Activated T-cell treated with anti-CD3 and anti-CD28 coated beads, Interleukin-2, amount 50 U/mL, for 72 hours (primary cell): Measurements from ENCODE around the gene UGT3A2. TPM values are rescaled to one million over a fixed set of nuclear protein-coding genes. Genes with fewer than 3 reads are reported as not detected.

ENCODE experiments used
- total RNA-seq, 2 donors: library from RNA; stranded (reverse); gene quantifications; one replicate each; pipeline ENCODE4 v1.2.3, GENCODE V29; 2022

Gene UGT3A2
- total RNA-seq, 2 donors from 2014 or later: not detected

Other genes with a start within 250 kb of the UGT3A2 start
- gene IL7R, start 210.0 kb downstream of the UGT3A2 start, total RNA-seq: 100 to 1,000 TPM; 102 to 143 TPM
- 1 to 10 TPM; 1.3 to 2.3 TPM for gene CAPSL, start 128.3 kb downstream of the UGT3A2 start, total RNA-seq
- not detected for gene UGT3A1, start 75.5 kb downstream of the UGT3A2 start, total RNA-seq
- gene LMBRD2, start 85.0 kb upstream of the UGT3A2 start, total RNA-seq: 10 to 100 TPM; 15.8 to 17.6 TPM
- 10 to 100 TPM; 25.3 to 36.8 TPM for gene SKP2, start 85.2 kb upstream of the UGT3A2 start, total RNA-seq
- gene NADK2, start 175.0 kb upstream of the UGT3A2 start, total RNA-seq: 10 to 100 TPM; 13.6 to 20.9 TPM
- under 1 TPM in 1 of 2 donors, not detected in 1; 0.35 TPM for gene RANBP3L, start 235.0 kb upstream of the UGT3A2 start, total RNA-seq